Vagina (tissue), 2 donors: ENCODE data around the gene NSUN4.

Experiments used
- CTCF ChIP-seq, 3 experiments: fragments of 450-650 bp in 2 of 3; fragments of 200-600 bp in 1 of 3; sonication (generic) in 1 of 3; IDR thresholded peaks; one replicate each; pipeline ENCODE4 v1.5.1; 2017 to 2019; ENCODE audit warnings: antibody characterized with exemption in 3 of 3, mild to moderate bottlenecking in 2 of 3, moderate library complexity in 2 of 3
- POLR2A ChIP-seq, 2 donors: fragments of 450-650 bp; IDR thresholded peaks; one replicate each; pipeline ENCODE4 v1.6.1; 2017; ENCODE audit warnings: antibody characterized with exemption in 2 of 2, mild to moderate bottlenecking in 2 of 2, moderate library complexity in 2 of 2
- POLR2AphosphoS5 ChIP-seq, 2 donors: sonication (generic); formaldehyde crosslinking; IDR thresholded peaks; one replicate each; pipeline ENCODE4 v1.9.0; 2017; ENCODE audit warnings: antibody characterized with exemption in 2 of 2, mild to moderate bottlenecking in 2 of 2, low read depth in 1 of 2; ENCODE audit not compliant: insufficient read depth in 1 of 2

- TF ChIP-seq CTCF (IDR thresholded peaks at IDR 0.05) = peak in 1 of 3 experiments; percentile 7
- TF ChIP-seq POLR2A (IDR thresholded peaks at IDR 0.05) = no peak
- no peak for TF ChIP-seq POLR2AphosphoS5 (IDR thresholded peaks at IDR 0.05; ENCODE audit: insufficient read depth in 1 of 2, low read depth in 1 of 2)
Observed at GRCh38 chr1:46342084-46342656, 1.6 kb downstream of the NSUN4 start.
